Activated CD8-positive, alpha-beta memory T cell treated with anti-CD3 and anti-CD28 coated beads for 1 hour (primary cell): ENCODE measurements around the gene GJD2.

Source experiments
- DNase-seq, 2 donors: peaks; one replicate each; pipeline ENCODE4 v3.0.0-alpha.2; 2020; ENCODE audit warnings: low read depth in 1 of 2; ENCODE audit errors: extremely low read depth in 1 of 2

Gene GJD2

GRCh38 chr15:34754674-34755418 is at the start of gene GJD2:
Gene GJD2 (minus strand): TSS chr15:34754998. CDS start chr15:34754488, 510 bp downstream.
- DNase-seq = no peak

- DNase-seq = no peak
Observed at GRCh38 chr15:34804113-34804512, 49.3 kb upstream of the GJD2 start.

DNA sequence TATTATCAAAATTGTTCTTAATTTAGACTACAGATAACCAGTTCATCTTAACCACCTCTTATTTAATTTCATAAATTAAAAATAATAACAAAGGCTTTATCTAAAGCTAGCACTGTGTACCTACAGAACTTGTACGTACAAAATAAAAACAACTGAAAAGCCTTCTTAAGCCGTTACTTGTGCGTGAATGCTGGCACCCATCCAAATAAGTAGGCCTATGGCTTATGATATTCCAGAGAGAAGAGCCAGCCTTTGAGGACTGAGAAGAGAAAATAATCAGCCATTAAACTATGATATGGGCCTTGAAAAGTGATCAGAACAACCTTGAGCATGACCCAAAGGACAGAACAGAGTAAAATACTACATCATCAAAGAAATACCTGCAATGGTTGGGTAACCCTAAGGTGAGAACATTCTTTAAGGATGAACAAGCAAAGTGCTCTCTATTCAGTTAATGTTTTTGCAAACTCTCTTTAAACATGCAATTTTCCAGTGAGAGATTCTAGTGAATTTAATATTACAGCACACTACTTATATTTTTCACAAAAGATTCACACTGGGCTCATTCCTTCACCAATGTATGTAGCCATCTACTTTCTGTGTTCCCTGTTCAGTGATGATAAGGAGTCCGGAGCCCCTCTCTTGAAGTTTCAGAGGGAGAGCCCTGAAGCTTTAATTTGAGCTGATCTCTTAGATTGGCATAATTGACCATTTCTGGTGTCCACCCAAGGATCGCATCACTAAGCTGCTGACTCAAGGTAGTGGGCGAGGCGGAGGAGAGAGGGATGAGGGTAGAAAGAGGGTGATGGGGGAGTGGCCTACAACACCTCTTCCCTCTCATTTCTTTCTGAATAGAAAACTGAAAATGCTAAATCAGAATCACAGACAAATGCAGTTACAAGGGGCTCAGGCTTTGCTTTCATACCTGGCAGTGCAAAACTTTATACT is 48.3 kb upstream of the GJD2 start:
- DNase-seq = no peak

- no peak for DNase-seq
Observed at GRCh38 chr15:34802371-34802770, 47.6 kb upstream of the GJD2 start.

- no peak for DNase-seq
Observed at GRCh38 chr15:34799149-34800101, 44.6 kb upstream of the GJD2 start.

- no peak for DNase-seq
Observed at GRCh38 chr15:34796847-34797435, 42.1 kb upstream of the GJD2 start.

DNA sequence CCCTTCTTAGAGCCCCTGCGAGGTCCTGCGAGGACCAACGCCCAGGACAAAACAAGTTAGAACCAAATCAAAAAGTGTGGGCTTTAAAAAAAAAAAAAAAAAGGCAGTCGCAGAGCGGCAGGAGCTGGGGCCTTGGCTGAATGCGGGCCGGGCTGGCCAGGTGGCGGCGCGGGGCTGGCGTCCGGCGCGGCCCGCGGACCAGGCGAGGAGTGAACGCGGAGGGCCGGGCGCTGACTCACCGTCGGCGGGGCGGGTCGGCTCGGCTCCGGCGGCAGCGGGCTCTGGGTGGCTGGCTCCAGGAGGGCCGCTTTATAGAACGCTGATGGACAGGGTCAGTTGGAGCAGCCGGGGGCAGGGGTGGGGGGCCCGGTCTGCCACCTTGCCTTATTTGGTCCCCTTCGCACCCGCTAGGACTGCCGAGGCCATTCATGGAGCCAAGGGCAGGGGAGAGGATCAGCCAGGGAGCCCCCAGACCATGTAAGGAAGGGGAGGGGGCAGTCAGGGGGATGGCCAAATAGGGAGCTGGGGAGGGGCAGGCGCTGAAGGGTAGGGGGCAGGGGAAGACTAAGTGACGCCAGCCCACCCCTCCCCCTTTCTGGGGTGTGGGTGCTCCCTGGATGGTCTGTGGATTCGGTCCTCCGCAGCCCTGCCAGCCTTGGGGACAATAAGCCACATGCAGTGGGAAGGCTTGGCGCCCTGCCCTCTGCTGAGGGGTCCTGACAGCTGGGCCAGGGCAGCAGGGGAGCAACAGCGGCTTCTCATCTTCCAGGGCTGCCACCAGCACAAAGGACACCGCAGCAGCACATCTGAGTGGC is 40.7 kb upstream of the GJD2 start, which contains the start of gene ACTC1:
Gene ACTC1 (minus strand): TSS at position 283 of the 815 bp plus-strand sequence. CDS start 741 bp downstream, outside the sequence.
- no peak for DNase-seq

DNA sequence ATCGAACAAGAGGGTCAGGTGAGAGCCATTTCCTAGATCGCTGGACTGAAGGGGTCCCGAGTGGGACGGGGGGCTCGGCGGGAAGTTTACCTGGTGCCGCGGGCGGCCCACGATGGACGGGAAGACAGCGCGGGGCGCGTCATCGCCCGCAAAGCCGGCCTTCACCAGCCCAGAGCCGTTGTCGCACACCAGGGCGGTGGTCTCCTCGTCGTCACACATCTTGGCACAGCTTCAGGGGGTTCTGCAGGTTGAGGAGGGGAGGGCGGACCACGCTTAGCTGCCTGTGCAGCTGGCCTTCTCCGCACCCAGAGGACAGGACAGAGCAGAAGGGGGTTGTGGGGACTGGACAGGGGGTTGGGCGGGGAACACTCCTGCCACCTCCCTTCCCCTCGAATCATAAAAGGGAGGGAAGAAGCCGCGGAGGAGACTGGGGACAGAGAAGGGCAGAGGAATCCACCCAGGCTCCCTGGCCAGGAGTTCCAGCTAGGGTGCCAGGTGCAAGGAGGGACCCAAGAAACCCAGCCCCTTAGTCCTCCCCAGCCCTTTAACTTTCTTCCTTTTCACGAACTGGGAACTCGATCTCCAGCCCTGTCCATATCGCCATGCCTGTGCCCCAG is 39.9 kb upstream of the GJD2 start:
- no peak for DNase-seq

GRCh38 chr15:34793901-34794300 is 39.1 kb upstream of the GJD2 start:
- no peak for DNase-seq

GRCh38 chr15:34793071-34793470 is 38.3 kb upstream of the GJD2 start:
- DNase-seq = no peak

DNA sequence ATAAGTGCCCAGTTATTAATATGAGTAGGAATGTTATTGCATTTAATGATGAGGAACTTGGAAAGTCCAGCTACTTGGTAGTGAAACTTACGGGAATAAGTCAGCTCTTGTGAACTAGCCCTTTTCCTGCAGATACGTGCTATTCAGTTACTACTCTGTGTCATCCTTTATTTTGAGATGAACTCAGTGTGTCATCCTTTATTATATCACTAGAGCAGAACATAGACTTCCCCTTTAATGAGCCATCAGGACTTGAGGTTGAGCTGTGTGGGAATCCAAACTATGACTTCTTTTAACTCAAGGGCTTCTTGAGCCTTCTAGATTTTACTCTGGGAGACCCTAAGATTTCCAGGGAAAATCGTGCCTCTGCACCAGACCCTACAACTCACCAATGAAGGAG is 36.9 kb upstream of the GJD2 start:
- no peak for DNase-seq

DNA sequence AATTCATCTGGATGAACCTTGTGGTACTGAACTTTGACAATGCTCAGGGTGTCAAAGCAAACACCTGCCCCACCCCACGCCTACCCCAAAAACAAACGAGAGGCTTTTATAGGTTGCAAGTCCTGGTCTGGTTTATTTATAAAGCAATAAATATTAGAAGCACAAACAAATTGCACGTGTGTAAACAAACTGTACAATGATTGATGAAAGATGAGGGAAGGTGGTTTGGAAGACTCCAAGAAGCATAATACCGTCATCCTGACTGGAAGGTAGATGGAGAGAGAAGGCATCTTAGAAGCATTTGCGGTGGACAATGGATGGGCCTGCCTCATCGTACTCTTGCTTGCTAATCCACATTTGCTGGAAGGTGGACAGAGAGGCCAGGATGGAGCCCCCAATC is 35.3 kb upstream of the GJD2 start:
- no peak for DNase-seq

DNA sequence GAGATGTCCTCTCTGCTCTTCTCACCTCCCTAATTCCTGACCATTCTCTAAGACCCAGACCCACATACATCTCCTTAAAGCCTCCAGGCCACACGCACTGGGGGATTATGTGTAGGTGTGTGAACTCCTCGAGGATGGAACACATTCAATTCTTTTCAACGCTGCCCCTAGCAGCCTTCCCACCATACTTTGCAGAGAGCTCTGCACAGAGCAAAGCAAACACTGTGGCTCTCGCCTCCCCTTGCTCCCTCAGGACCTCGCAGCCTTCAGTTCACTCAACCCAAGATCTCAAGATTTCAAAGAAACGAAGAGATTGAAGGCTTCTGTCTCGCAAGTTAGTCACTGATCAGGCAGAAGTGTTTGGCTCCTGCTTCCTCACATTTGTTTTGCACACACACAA is 34.5 kb upstream of the GJD2 start:
- no peak for DNase-seq

- no peak for DNase-seq
Observed at GRCh38 chr15:34786206-34786605, 31.4 kb upstream of the GJD2 start.

GRCh38 chr15:34783991-34784390 is 29.2 kb upstream of the GJD2 start:
- DNase-seq = no peak

DNA sequence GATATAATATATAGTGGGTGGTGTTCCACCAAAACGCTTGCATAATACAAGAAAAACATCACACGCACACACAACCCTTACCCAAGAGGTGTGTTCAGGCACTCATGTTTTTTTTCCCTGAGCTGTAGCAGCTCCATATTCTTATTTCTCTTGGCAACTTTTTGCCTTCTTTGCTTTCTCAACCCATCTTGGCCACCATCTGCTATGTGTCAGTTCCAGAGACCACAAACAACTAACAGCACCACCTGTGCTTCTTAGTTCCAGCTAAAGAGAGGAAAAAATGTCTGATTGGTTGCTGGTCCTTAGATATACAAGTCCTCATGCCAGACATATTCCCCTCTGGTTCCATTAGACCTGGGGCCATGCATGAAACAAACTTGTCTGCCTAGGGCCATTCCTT is 28.6 kb upstream of the GJD2 start:
- no peak for DNase-seq

GRCh38 chr15:34782901-34783300 is 28.1 kb upstream of the GJD2 start:
- no peak for DNase-seq

DNA sequence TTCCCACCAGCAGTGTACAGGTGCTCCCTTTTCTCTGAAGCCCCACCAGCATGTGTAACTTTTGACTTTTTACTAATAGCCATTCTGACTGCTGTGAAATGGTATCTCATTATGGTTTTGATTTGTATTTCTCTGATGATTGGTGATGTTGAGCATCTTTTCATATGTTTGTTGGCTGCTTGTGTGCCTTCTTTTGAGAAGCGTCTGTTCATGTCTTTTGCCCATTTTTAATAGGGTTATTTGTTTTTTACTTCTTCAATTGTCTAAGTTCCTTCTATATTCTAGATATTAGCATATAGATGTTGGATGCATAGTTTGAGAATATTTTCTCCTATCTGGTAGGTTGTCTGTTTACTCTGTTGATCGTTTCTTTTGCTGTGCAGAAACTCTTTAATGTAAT is 25.9 kb upstream of the GJD2 start:
- DNase-seq = no peak

- no peak for DNase-seq
Observed at GRCh38 chr15:34776606-34777105, 21.9 kb upstream of the GJD2 start.
